GM12872 (cell line): ENCODE data around the gene ELL.

Experiments used
- CTCF ChIP-seq: IDR thresholded peaks from 3 replicates; pipeline ENCODE4 v1.5.1; 2011; ENCODE audit warnings: low read depth, mild to moderate bottlenecking, low read length, moderate library complexity; ENCODE audit not compliant: insufficient read depth

The ELL gene

GRCh38 chr19:18557411-18558201, 35.7 kb upstream of the ELL start, which contains the start of gene KXD1:
TSS of gene KXD1 (plus strand) at chr19:18557870. CDS start at chr19:18562057, 4,187 bp downstream.
- no peak for TF ChIP-seq CTCF

- TF ChIP-seq CTCF, result no peak
Observed at GRCh38 chr19:18551631-18552030, 29.8 kb upstream of the ELL start.

- 0 out of 3 replicates have a peak, but pooled peaks have one; percentile 17 for TF ChIP-seq CTCF
Observed at GRCh38 chr19:18543814-18544475, 22.1 kb upstream of the ELL start.

- TF ChIP-seq CTCF, result no peak
Observed at GRCh38 chr19:18542941-18543813, 21.3 kb upstream of the ELL start, which contains the start of gene FKBP8. TSS of gene FKBP8 (minus strand) at chr19:18543573. CDS start at chr19:18541970, 1,603 bp downstream.

- no peak for TF ChIP-seq CTCF
Observed at GRCh38 chr19:18541992-18542940, 20.4 kb upstream of the ELL start.

GRCh38 chr19:18541258-18541991, 19.6 kb upstream of the ELL start:
- no peak for TF ChIP-seq CTCF
